Caco-2 (cell line): ENCODE results near the gene FLCN. TPM values are rescaled to one million over a fixed set of nuclear protein-coding genes. Genes with fewer than 3 reads are reported as not detected.

Source experiments
- BruUV-seq: library from RNA; stranded (reverse); fragments of 400-500 nt; replicated peaks from 2 replicates; lab custom pipeline; 2021; lab: Mats Ljungman, UMichigan
- CTCF ChIA-PET: fragments of 300-600 bp; sonication (Branson Sonifier 250); formaldehyde crosslinking; loops from one replicate; lab custom pipeline; 2022; ENCODE audit warnings: antibody characterized with exemption; lab: Charles Lee
- POLR2A ChIA-PET: fragments of 300-600 bp; sonication (Branson Sonifier 250); formaldehyde crosslinking; loops from one replicate; lab custom pipeline; 2022; ENCODE audit warnings: antibody characterized with exemption; lab: Charles Lee
- DNase-seq, 2 experiments: peaks; one replicate each; pipeline versions ENCODE4 v3.0.0 to v3.0.0-alpha.2; 2020 to 2022
- H3K27me3 ChIP-seq: replicated peaks from 2 replicates; pipeline ENCODE4 v1.6.0; 2011; ENCODE audit warnings: low read length; ENCODE audit not compliant: control insufficient read depth, insufficient read depth
- H3K36me3 ChIP-seq: 2 replicates; pipeline ENCODE4 v1.5.1; 2011; ENCODE audit warnings: low read length; ENCODE audit not compliant: control insufficient read depth, insufficient read depth
- H3K4me1 ChIP-seq: fragments of 250-450 bp; sonication (Bioruptor Pico); 2 replicates; pipeline ENCODE4 v1.5.1; 2020; ENCODE audit warnings: mild to moderate bottlenecking
- H3K4me3 ChIP-seq: 2 replicates; pipeline ENCODE4 v1.5.1; 2011; ENCODE audit warnings: low read depth, mild to moderate bottlenecking, control low read depth, low read length
- H3K9me3 ChIP-seq: fragments of 250-450 bp; sonication (Bioruptor Pico); 2 replicates; pipeline ENCODE4 v1.5.1; 2020; ENCODE audit warnings: mild to moderate bottlenecking, moderate library complexity
- H3K27ac Mint-ChIP-seq: one replicate; pipeline ENCODE4 v1.8.0; 2022; ENCODE audit warnings: mixed read lengths; ENCODE audit not compliant: unreplicated experiment
- H3K27me3 Mint-ChIP-seq: one replicate; pipeline ENCODE4 v1.8.0; 2022; ENCODE audit warnings: mixed read lengths; ENCODE audit not compliant: insufficient read depth, unreplicated experiment
- H3K36me3 Mint-ChIP-seq: one replicate; pipeline ENCODE4 v1.8.0; 2022; ENCODE audit warnings: mild to moderate bottlenecking, mixed read lengths; ENCODE audit not compliant: insufficient read depth, unreplicated experiment
- H3K4me1 Mint-ChIP-seq: one replicate; pipeline ENCODE4 v1.8.0; 2022; ENCODE audit warnings: low read depth, mixed read lengths; ENCODE audit not compliant: unreplicated experiment
- H3K4me3 Mint-ChIP-seq: one replicate; pipeline ENCODE4 v1.8.0; 2022; ENCODE audit warnings: mild to moderate bottlenecking, moderate library complexity, mixed read lengths; ENCODE audit not compliant: unreplicated experiment
- H3K9me3 Mint-ChIP-seq: one replicate; pipeline ENCODE4 v1.8.0; 2022; ENCODE audit warnings: mixed read lengths; ENCODE audit not compliant: unreplicated experiment
- CTCF ChIP-seq, 2 experiments: fragments of 200-600 bp in 1 of 2; IDR thresholded peaks; 1 replicate in 1 of 2; 2 replicates in 1 of 2; pipeline versions ENCODE4 v1.5.1 to v1.8.0; 2011 to 2022; ENCODE audit warnings: antibody characterized with exemption in 1 of 2, control low read depth in 1 of 2, inconsistent platforms in 1 of 2, low read depth in 1 of 2, low read length in 1 of 2, mild to moderate bottlenecking in 1 of 2, moderate library complexity in 1 of 2; ENCODE audit not compliant: insufficient read depth in 1 of 2, severe bottlenecking in 1 of 2, unreplicated experiment in 1 of 2
- intact Hi-C: fragments of 100-400 bp; cut with micrococcal nuclease; formaldehyde crosslinking; loops from one replicate; pipeline ENCODE4 v1.10.0; 2022; ENCODE audit not compliant: unreplicated experiment
- total RNA-seq: library from RNA; stranded (reverse); gene quantifications from 2 replicates; pipeline ENCODE4 v1.2.3, GENCODE V29; 2022

The FLCN gene
- total RNA-seq, 1 experiment from 2014 or later, result 69.0 TPM

GRCh38 chr17:17213775-17214174, 23.2 kb downstream of the FLCN start:
- H3K4me3 Mint-ChIP-seq, result no peak overlapping the region
- H3K9me3 Mint-ChIP-seq, result no peaks in the 10 kb centered on the region
- Histone ChIP-seq H3K4me3 (no peak overlapping the region), H3K9me3 (no peaks in the 10 kb centered on the region), H3K36me3 (peaks cover 9% of the 10 kb centered on the region), H3K27me3 (no peaks in the 10 kb centered on the region), H3K4me1 (no peaks in the 10 kb centered on the region)
- no TSS peak for BruUV-seq
- H3K27me3 Mint-ChIP-seq, result no peaks in the 10 kb centered on the region
- H3K27ac Mint-ChIP-seq, result no peak overlapping the region
- intact Hi-C loops, result no loop called here
- ChIA-PET POLR2A (no interaction called here), CTCF (no interaction called here)
- no peak for DNase-seq
- H3K4me1 Mint-ChIP-seq, result no peaks in the 10 kb centered on the region
- TF ChIP-seq CTCF (IDR thresholded peaks at IDR 0.05; ENCODE audit: insufficient read depth in 1 of 2, low read depth in 1 of 2, low read length in 1 of 2, severe bottlenecking in 1 of 2, unreplicated experiment in 1 of 2), result no peak
- H3K36me3 Mint-ChIP-seq, result peaks cover 51% of the 10 kb centered on the region

- H3K27me3 ChIP-seq, result no peaks in the 10 kb centered on the region
- no peak for DNase-seq
Measured at GRCh38 chr17:17207998-17208397, 29.0 kb downstream of the FLCN start.

GRCh38 chr17:17206913-17207335, 30.0 kb downstream of the FLCN start:
- no peak for DNase-seq
- Histone ChIP-seq H3K4me1 (peaks cover 7% of the 10 kb centered on the region; the same call in 1 of the 2 replicates), H3K4me3 (peak overlapping the region; percentile 79), H3K27me3 (no peaks in the 10 kb centered on the region), H3K9me3 (no peaks in the 10 kb centered on the region), H3K36me3 (peaks cover 4% of the 10 kb centered on the region)
- Mint-ChIP-seq H3K4me1 (peaks cover 5% of the 10 kb centered on the region), H3K9me3 (no peaks in the 10 kb centered on the region), H3K36me3 (peaks cover 11% of the 10 kb centered on the region), H3K27ac (peak overlapping the region; percentile 83), H3K4me3 (peak overlapping the region; percentile 81), H3K27me3 (no peaks in the 10 kb centered on the region)
- intact Hi-C loops, result loop anchor here (1.0 to 5.0 kb wide), 3 partner anchors 30 to 205 kb away; partner anchors contain the start of gene FLCN
- ChIA-PET POLR2A (no interaction called here), CTCF (no interaction called here)
- no TSS peak for BruUV-seq
- no peak for TF ChIP-seq CTCF (IDR thresholded peaks at IDR 0.05; ENCODE audit: insufficient read depth in 1 of 2, low read depth in 1 of 2, low read length in 1 of 2, severe bottlenecking in 1 of 2, unreplicated experiment in 1 of 2)

More at GRCh38 chr17:17207998-17208397, 29.0 kb downstream of the FLCN start:
- ChIA-PET POLR2A (no interaction called here), CTCF (no interaction called here)
- no peak for TF ChIP-seq CTCF (IDR thresholded peaks at IDR 0.05; ENCODE audit: insufficient read depth in 1 of 2, low read depth in 1 of 2, low read length in 1 of 2, severe bottlenecking in 1 of 2, unreplicated experiment in 1 of 2)
- no peaks in the 10 kb centered on the region for H3K9me3 ChIP-seq
- H3K36me3 ChIP-seq, result no peaks in the 10 kb centered on the region
- H3K27ac Mint-ChIP-seq, result no peak overlapping the region
- no peaks in the 10 kb centered on the region for H3K9me3 Mint-ChIP-seq
- no peaks in the 10 kb centered on the region for H3K27me3 Mint-ChIP-seq
- no TSS peak for BruUV-seq
- H3K4me3 ChIP-seq, result no peak overlapping the region
- peaks cover 7% of the 10 kb centered on the region; the same call in 1 of the 2 replicates for H3K4me1 ChIP-seq
- no peak overlapping the region for H3K4me3 Mint-ChIP-seq
- intact Hi-C loops, result loop anchor here (5.0 kb wide), 1 partner anchor 206 kb away; no protein-coding TSS in a partner anchor
- peaks cover 5% of the 10 kb centered on the region for H3K4me1 Mint-ChIP-seq
- H3K36me3 Mint-ChIP-seq, result peaks cover 14% of the 10 kb centered on the region
